WTC11 (cell line): ENCODE measurements around the gene FANCC. TPM values are rescaled to one million over a fixed set of nuclear protein-coding genes. Genes with fewer than 3 reads are reported as not detected.

Source experiments
- ATAC-seq: fragments of 200-7000 bp; cut with Tn5 transposase; 2 replicates; pipeline ENCODE4 v1.10.0; 2021; ENCODE audit warnings: mild to moderate bottlenecking, moderate library complexity
- CTCF ChIA-PET: fragments of 300-600 bp; sonication (Branson Sonifier 250); formaldehyde crosslinking; loops from one replicate; lab custom pipeline; 2021; ENCODE audit warnings: antibody characterized with exemption; lab: Charles Lee
- POLR2A ChIA-PET: fragments of 350-600 bp; sonication (Branson Sonifier 250); formaldehyde crosslinking; loops from one replicate; lab custom pipeline; 2021; ENCODE audit warnings: antibody characterized with exemption; lab: Charles Lee
- DNase-seq: peaks from one replicate; pipeline ENCODE4 v3.0.0; 2021; ENCODE audit warnings: low spot score
- H3K27ac Mint-ChIP-seq: 2 replicates; pipeline ENCODE4 v1.8.0; 2021; ENCODE audit warnings: mixed read lengths
- H3K27me3 Mint-ChIP-seq: 2 replicates; pipeline ENCODE4 v1.8.0; 2021; ENCODE audit warnings: low read depth, mild to moderate bottlenecking, moderate library complexity, mixed read lengths
- H3K36me3 Mint-ChIP-seq: 2 replicates; pipeline ENCODE4 v1.8.0; 2021; ENCODE audit warnings: mixed read lengths
- H3K4me1 Mint-ChIP-seq: 2 replicates; pipeline ENCODE4 v1.8.0; 2022; ENCODE audit warnings: mixed read lengths
- H3K4me3 Mint-ChIP-seq: 2 replicates; pipeline ENCODE4 v1.8.0; 2021; ENCODE audit warnings: mild to moderate bottlenecking, moderate library complexity, mixed read lengths
- H3K9me3 Mint-ChIP-seq: 2 replicates; pipeline ENCODE4 v1.8.0; 2021; ENCODE audit warnings: mixed read lengths
- ATF6 ChIP-seq: sonication (generic); formaldehyde crosslinking; IDR thresholded peaks from 2 replicates; pipeline ENCODE4 v1.8.1; 2023; ENCODE audit warnings: mild to moderate bottlenecking, missing genetic modification reagents
- CBFB ChIP-seq: sonication (generic); formaldehyde crosslinking; IDR thresholded peaks from 2 replicates; pipeline ENCODE4 v1.8.1; 2022; ENCODE audit warnings: mild to moderate bottlenecking, low read depth, missing genetic modification reagents
- ELF4 ChIP-seq: sonication (generic); formaldehyde crosslinking; IDR thresholded peaks from 2 replicates; pipeline ENCODE4 v1.8.1; 2022; ENCODE audit warnings: low read depth, mild to moderate bottlenecking, moderate library complexity, missing genetic modification reagents
- ETV6 ChIP-seq: sonication (generic); formaldehyde crosslinking; IDR thresholded peaks from 2 replicates; pipeline ENCODE4 v1.8.1; 2022; ENCODE audit warnings: mild to moderate bottlenecking, missing genetic modification reagents
- FOXP1 ChIP-seq: sonication (generic); formaldehyde crosslinking; IDR thresholded peaks from 2 replicates; pipeline ENCODE4 v1.8.0; 2022; ENCODE audit warnings: missing genetic modification reagents, mild to moderate bottlenecking, moderate library complexity, borderline replicate concordance
- GABPB1 ChIP-seq: sonication (generic); formaldehyde crosslinking; IDR thresholded peaks from 2 replicates; pipeline ENCODE4 v1.8.1; 2023; ENCODE audit warnings: mild to moderate bottlenecking, missing genetic modification reagents
- GRHL2 ChIP-seq: fragments of 250-450 bp; sonication (Bioruptor Pico); IDR thresholded peaks from 2 replicates; pipeline ENCODE4 v1.8.0; 2022; ENCODE audit warnings: mild to moderate bottlenecking, moderate library complexity; ENCODE audit not compliant: insufficient replicate concordance, severe bottlenecking
- HMGA2 ChIP-seq: fragments of 250-450 bp; sonication (Bioruptor Pico); IDR thresholded peaks from 2 replicates; pipeline ENCODE4 v1.4.0; 2021; ENCODE audit warnings: mild to moderate bottlenecking, moderate library complexity
- IRF2 ChIP-seq: sonication (generic); formaldehyde crosslinking; IDR thresholded peaks from 2 replicates; pipeline ENCODE4 v1.8.0; 2022; ENCODE audit warnings: low read depth, missing genetic modification reagents, borderline replicate concordance
- JUN ChIP-seq: sonication (generic); formaldehyde crosslinking; IDR thresholded peaks from 2 replicates; pipeline ENCODE4 v1.8.0; 2023; ENCODE audit warnings: mild to moderate bottlenecking, missing genetic modification reagents
- KAT7 ChIP-seq: sonication (generic); formaldehyde crosslinking; IDR thresholded peaks from 2 replicates; pipeline ENCODE4 v1.8.1; 2023; ENCODE audit warnings: missing genetic modification reagents, mild to moderate bottlenecking, borderline replicate concordance
- MYBL2 ChIP-seq: sonication (generic); formaldehyde crosslinking; IDR thresholded peaks from 2 replicates; pipeline ENCODE4 v1.8.1; 2023; ENCODE audit warnings: mild to moderate bottlenecking, moderate library complexity, missing genetic modification reagents
- NR2C2 ChIP-seq: sonication (generic); formaldehyde crosslinking; IDR thresholded peaks from 2 replicates; pipeline ENCODE4 v1.8.0; 2022; ENCODE audit warnings: mild to moderate bottlenecking, missing genetic modification reagents
- OVOL2 ChIP-seq: fragments of 250-450 bp; sonication (Bioruptor Pico); IDR thresholded peaks from 2 replicates; pipeline ENCODE4 v1.9.0; 2021; ENCODE audit warnings: mild to moderate bottlenecking, borderline replicate concordance
- SP1 ChIP-seq: sonication (generic); formaldehyde crosslinking; conservative IDR thresholded peaks from 2 replicates; pipeline ENCODE4 v1.8.1; 2022; ENCODE audit warnings: missing genetic modification reagents
- TCF7 ChIP-seq: sonication (generic); formaldehyde crosslinking; IDR thresholded peaks from 2 replicates; pipeline ENCODE4 v1.8.0; 2022; ENCODE audit warnings: mild to moderate bottlenecking, low read depth, missing genetic modification reagents, moderate library complexity
- TEAD4 ChIP-seq: sonication (generic); formaldehyde crosslinking; IDR thresholded peaks from 2 replicates; pipeline ENCODE4 v1.8.0; 2022; ENCODE audit warnings: mild to moderate bottlenecking, missing genetic modification reagents
- ZNF138 ChIP-seq: sonication (generic); formaldehyde crosslinking; conservative IDR thresholded peaks from 2 replicates; pipeline ENCODE4 v1.8.1; 2022; ENCODE audit warnings: mild to moderate bottlenecking, moderate library complexity, missing genetic modification reagents
- ZNF219 ChIP-seq: sonication (generic); formaldehyde crosslinking; IDR thresholded peaks from 2 replicates; pipeline ENCODE4 v1.8.0; 2023; ENCODE audit warnings: missing genetic modification reagents, mild to moderate bottlenecking, borderline replicate concordance
- ZNF263 ChIP-seq: sonication (generic); formaldehyde crosslinking; IDR thresholded peaks from 2 replicates; pipeline ENCODE4 v1.8.1; 2022; ENCODE audit warnings: low read depth, mild to moderate bottlenecking, moderate library complexity, missing genetic modification reagents
- ZNF317 ChIP-seq: sonication (generic); formaldehyde crosslinking; IDR thresholded peaks from 2 replicates; pipeline ENCODE4 v1.8.1; 2023; ENCODE audit warnings: low read depth, mild to moderate bottlenecking, moderate library complexity, missing genetic modification reagents, borderline replicate concordance
- ZNF416 ChIP-seq: fragments of 250-450 bp; sonication (Bioruptor Pico); IDR thresholded peaks from 2 replicates; pipeline ENCODE4 v1.9.0; 2021; ENCODE audit warnings: mild to moderate bottlenecking, inconsistent platforms
- ZNF423 ChIP-seq: fragments of 250-450 bp; sonication (Bioruptor Pico); IDR thresholded peaks from 2 replicates; pipeline ENCODE4 v2.1.2; 2022; ENCODE audit warnings: mild to moderate bottlenecking, moderate library complexity
- ZNF671 ChIP-seq: fragments of 250-450 bp; sonication (Bioruptor Pico); IDR thresholded peaks from 2 replicates; pipeline ENCODE4 v1.8.0; 2021; ENCODE audit warnings: mild to moderate bottlenecking
- total RNA-seq: library from RNA; stranded (reverse); gene quantifications from 3 replicates; pipeline ENCODE4 v1.2.3, GENCODE V29; 2021
- TF ChIP-seq, protein P1 (sequence below): fragments of 250-450 bp; sonication (Bioruptor Pico); IDR thresholded peaks from 2 replicates; pipeline ENCODE4 v1.9.0; 2021; ENCODE audit warnings: moderate library complexity, mild to moderate bottlenecking, inconsistent platforms, borderline replicate concordance
- TF ChIP-seq, protein P2 (sequence below): sonication (generic); formaldehyde crosslinking; IDR thresholded peaks from 2 replicates; pipeline ENCODE4 v1.8.1; 2023; ENCODE audit warnings: mild to moderate bottlenecking, missing genetic modification reagents, borderline replicate concordance

The FANCC gene
- total RNA-seq, 1 experiment from 2014 or later, result 10.9 TPM

GRCh38 chr9:95077766-95078370 lies 239.6 kb downstream of the FANCC start (continued):
- TF ChIP-seq ATF6, result no peak
- TF ChIP-seq ZNF416 (CRISPR knock-in tag), result no peak
- TF ChIP-seq, protein P1, sequence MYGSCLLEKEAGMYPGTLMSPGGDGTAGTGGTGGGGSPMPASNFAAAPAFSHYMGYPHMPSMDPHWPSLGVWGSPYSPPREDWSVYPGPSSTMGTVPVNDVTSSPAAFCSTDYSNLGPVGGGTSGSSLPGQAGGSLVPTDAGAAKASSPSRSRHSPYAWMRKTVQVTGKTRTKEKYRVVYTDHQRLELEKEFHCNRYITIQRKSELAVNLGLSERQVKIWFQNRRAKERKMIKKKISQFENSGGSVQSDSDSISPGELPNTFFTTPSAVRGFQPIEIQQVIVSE (CRISPR knock-in tag), result no peak
- TF ChIP-seq ELF4 (CRISPR knock-in tag), result no peak
- no peak for TF ChIP-seq OVOL2
- no peak for TF ChIP-seq NR2C2 (CRISPR knock-in tag)
- TF ChIP-seq ZNF219 (CRISPR knock-in tag), result no peak
- TF ChIP-seq ZNF138, result no peak

DNA sequence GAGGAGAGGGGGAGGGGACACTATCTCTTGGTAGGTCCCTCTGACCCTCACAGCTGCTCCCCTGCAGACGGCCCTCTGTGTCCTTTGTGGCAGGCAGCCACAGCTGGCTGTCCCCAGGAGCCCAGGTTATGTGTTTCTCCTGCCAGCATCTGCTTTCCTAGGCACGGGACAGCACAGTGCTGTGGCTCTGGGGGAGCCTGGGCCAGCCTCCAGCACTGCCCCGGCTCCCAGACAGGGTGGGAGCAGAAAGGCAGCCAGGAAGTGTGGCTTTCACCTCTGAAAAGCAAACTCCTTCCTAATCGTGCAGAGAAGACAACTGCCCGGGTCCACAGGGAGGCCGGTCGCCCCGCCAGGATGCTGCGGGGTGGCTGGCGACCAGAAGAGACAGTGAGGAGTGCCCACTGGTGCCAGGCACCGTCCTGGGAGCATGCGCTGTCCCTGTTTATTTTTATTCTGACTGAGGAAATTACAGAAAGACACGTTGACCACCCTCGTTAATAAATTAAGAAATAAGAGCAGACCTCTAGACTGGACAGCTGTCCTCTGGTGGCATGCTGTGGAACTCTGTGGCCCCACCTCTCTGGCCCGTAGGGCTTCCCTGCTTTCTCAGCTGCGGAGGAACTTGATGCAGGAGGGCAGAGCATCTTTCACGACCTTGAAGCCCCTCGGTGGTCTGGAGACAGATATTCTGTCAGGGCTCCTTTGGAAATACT lies 240.3 kb downstream of the FANCC start:
- ChIA-PET POLR2A (no interaction called here), CTCF (interaction anchor here (2.4 kb wide), 1 partner anchor 32 kb away, joined by 8 read pairs; no protein-coding TSS in a partner anchor)
- H3K27ac Mint-ChIP-seq, result no peak overlapping the region; the same call in 1 of the 2 replicates
- no peak for ATAC-seq
- peaks cover 27% of the 10 kb centered on the region for H3K4me1 Mint-ChIP-seq
- no peak overlapping the region for H3K4me3 Mint-ChIP-seq
- no peak for DNase-seq
- H3K36me3 Mint-ChIP-seq, result no peaks in the 10 kb centered on the region
- H3K27me3 Mint-ChIP-seq, result no peaks in the 10 kb centered on the region
- no peak for TF ChIP-seq IRF2 (CRISPR knock-in tag)
- no peak for TF ChIP-seq ZNF671 (CRISPR knock-in tag)
- no peak for TF ChIP-seq TCF7 (CRISPR knock-in tag)
- no peak for TF ChIP-seq MYBL2 (CRISPR knock-in tag)
- no peak for TF ChIP-seq KAT7
- TF ChIP-seq, protein P2, sequence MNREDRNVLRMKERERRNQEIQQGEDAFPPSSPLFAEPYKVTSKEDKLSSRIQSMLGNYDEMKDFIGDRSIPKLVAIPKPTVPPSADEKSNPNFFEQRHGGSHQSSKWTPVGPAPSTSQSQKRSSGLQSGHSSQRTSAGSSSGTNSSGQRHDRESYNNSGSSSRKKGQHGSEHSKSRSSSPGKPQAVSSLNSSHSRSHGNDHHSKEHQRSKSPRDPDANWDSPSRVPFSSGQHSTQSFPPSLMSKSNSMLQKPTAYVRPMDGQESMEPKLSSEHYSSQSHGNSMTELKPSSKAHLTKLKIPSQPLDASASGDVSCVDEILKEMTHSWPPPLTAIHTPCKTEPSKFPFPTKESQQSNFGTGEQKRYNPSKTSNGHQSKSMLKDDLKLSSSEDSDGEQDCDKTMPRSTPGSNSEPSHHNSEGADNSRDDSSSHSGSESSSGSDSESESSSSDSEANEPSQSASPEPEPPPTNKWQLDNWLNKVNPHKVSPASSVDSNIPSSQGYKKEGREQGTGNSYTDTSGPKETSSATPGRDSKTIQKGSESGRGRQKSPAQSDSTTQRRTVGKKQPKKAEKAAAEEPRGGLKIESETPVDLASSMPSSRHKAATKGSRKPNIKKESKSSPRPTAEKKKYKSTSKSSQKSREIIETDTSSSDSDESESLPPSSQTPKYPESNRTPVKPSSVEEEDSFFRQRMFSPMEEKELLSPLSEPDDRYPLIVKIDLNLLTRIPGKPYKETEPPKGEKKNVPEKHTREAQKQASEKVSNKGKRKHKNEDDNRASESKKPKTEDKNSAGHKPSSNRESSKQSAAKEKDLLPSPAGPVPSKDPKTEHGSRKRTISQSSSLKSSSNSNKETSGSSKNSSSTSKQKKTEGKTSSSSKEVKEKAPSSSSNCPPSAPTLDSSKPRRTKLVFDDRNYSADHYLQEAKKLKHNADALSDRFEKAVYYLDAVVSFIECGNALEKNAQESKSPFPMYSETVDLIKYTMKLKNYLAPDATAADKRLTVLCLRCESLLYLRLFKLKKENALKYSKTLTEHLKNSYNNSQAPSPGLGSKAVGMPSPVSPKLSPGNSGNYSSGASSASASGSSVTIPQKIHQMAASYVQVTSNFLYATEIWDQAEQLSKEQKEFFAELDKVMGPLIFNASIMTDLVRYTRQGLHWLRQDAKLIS (CRISPR knock-in tag), result no peak
- no peaks in the 10 kb centered on the region for H3K9me3 Mint-ChIP-seq

DNA sequence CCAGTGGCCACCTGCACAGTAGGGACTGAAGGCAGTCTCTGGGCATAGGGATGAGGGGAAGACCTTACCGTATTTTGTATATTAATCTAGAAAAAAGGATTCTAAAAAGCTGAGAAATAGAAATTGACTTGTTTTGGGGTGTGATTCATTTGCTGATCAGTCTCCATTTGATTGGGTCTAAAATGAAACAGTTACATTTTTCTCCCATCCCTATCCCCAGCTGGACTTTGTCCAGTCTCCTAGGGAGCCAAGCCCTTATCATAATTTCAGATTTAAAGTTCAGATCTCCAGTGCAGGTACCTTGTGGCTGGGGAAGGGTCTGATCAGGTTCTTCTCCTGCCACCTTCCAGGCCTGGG lies 240.8 kb downstream of the FANCC start:
- ChIA-PET CTCF (interaction anchor here (2.4 kb wide), 1 partner anchor 31 kb away, joined by 8 read pairs; no protein-coding TSS in a partner anchor), POLR2A (no interaction called here)
- H3K4me1 Mint-ChIP-seq, result peaks cover 27% of the 10 kb centered on the region
- no peak overlapping the region for H3K4me3 Mint-ChIP-seq
- no peaks in the 10 kb centered on the region for H3K27me3 Mint-ChIP-seq
- H3K27ac Mint-ChIP-seq, result no peak overlapping the region
- no peak for ATAC-seq
- DNase-seq, result no peak
- H3K36me3 Mint-ChIP-seq, result no peaks in the 10 kb centered on the region
- no peaks in the 10 kb centered on the region for H3K9me3 Mint-ChIP-seq
- TF ChIP-seq ZNF317 (CRISPR knock-in tag), result no peak
- no peak for TF ChIP-seq ZNF263 (CRISPR knock-in tag)
- no peak for TF ChIP-seq MYBL2 (CRISPR knock-in tag)
- no peak for TF ChIP-seq JUN
- TF ChIP-seq CBFB (CRISPR knock-in tag), result no peak
- no peak for TF ChIP-seq HMGA2 (CRISPR knock-in tag)
- TF ChIP-seq GRHL2, result no peak
- no peak for TF ChIP-seq FOXP1 (CRISPR knock-in tag)
- no peak for TF ChIP-seq ZNF423 (CRISPR knock-in tag)
- no peak for TF ChIP-seq SP1 (CRISPR knock-in tag)
- TF ChIP-seq ATF6, result no peak
- no peak for TF ChIP-seq TEAD4 (CRISPR knock-in tag)
- TF ChIP-seq GABPB1, result no peak
- no peak for TF ChIP-seq ETV6 (CRISPR knock-in tag)
- no peak for TF ChIP-seq ZNF219 (CRISPR knock-in tag)
